GM19463 (cell line): ENCODE measurements around the gene CXorf38.
A peak's percentile ranks its signal among the peaks of the same experiment; 100 is the strongest.

Source experiments
- ATAC-seq: cut with Tn5 transposase; IDR thresholded peaks from one replicate; pipeline ENCODE4 v1.9.1; 2021; ENCODE audit warnings: mild to moderate bottlenecking, moderate library complexity; ENCODE audit not compliant: unreplicated experiment

CXorf38 gene

GRCh38 chrX:40647307-40648197, at the start of gene CXorf38:
Gene CXorf38, minus strand, starts transcription at chrX:40647561. Its CDS starts 41 bp downstream, at chrX:40647520.
- ATAC-seq, result peak; percentile 76

GRCh38 chrX:40694802-40695201, 47.4 kb upstream of the CXorf38 start:
- no peak for ATAC-seq

- ATAC-seq, result no peak
Measured at GRCh38 chrX:40688929-40689328, 41.6 kb upstream of the CXorf38 start.

- no peak for ATAC-seq
Measured at GRCh38 chrX:40687169-40687568, 39.8 kb upstream of the CXorf38 start.

- ATAC-seq, result no peak
Measured at GRCh38 chrX:40685362-40685918, 38.1 kb upstream of the CXorf38 start.

GRCh38 chrX:40684092-40684491, 36.7 kb upstream of the CXorf38 start:
- no peak for ATAC-seq

- ATAC-seq, result no peak
Measured at GRCh38 chrX:40683245-40683644, 35.9 kb upstream of the CXorf38 start.

GRCh38 chrX:40671126-40671525, 23.8 kb upstream of the CXorf38 start:
- no peak for ATAC-seq

GRCh38 chrX:40663880-40664630, 16.7 kb upstream of the CXorf38 start:
- ATAC-seq, result no peak

GRCh38 chrX:40663078-40663740, 15.8 kb upstream of the CXorf38 start:
- ATAC-seq, result peak; percentile 79

- ATAC-seq, result no peak
Measured at GRCh38 chrX:40661489-40661888, 14.1 kb upstream of the CXorf38 start.

- no peak for ATAC-seq
Measured at GRCh38 chrX:40660381-40660780, 13.0 kb upstream of the CXorf38 start.

- ATAC-seq, result no peak
Measured at GRCh38 chrX:40653535-40653934, 6.2 kb upstream of the CXorf38 start.

- no peak for ATAC-seq
Measured at GRCh38 chrX:40652664-40653063, 5.3 kb upstream of the CXorf38 start.

- ATAC-seq, result no peak
Measured at GRCh38 chrX:40651620-40652223, 4.4 kb upstream of the CXorf38 start.

GRCh38 chrX:40646489-40647306, 663 bp downstream of the CXorf38 start:
- peak; percentile 22 for ATAC-seq

- ATAC-seq, result peak; percentile 30
Measured at GRCh38 chrX:40644821-40645358, 2.5 kb downstream of the CXorf38 start.

GRCh38 chrX:40644176-40644575, 3.2 kb downstream of the CXorf38 start:
- no peak for ATAC-seq

GRCh38 chrX:40637687-40638086, 9.7 kb downstream of the CXorf38 start:
- ATAC-seq, result no peak

- ATAC-seq, result no peak
Measured at GRCh38 chrX:40632199-40632598, 15.2 kb downstream of the CXorf38 start.
